H9 (cell line): ENCODE results near the gene PTPRN2. TPM values are rescaled to one million over a fixed set of nuclear protein-coding genes. Genes with fewer than 3 reads are reported as not detected.

ENCODE experiments used
- DNase-seq: peaks from one replicate; pipeline ENCODE4 v3.0.0-alpha.2; 2017
- H2AFZ ChIP-seq: one replicate; pipeline ENCODE4 v1.6.1; 2013; ENCODE audit warnings: mild to moderate bottlenecking, low read length, control low read depth, moderate library complexity
- H2AK5ac ChIP-seq: 2 replicates; pipeline ENCODE4 v1.6.1; 2013; ENCODE audit warnings: low read length, control low read depth, mixed read lengths; ENCODE audit not compliant: insufficient read length
- H2BK120ac ChIP-seq: one replicate; pipeline ENCODE4 v1.6.1; 2013; ENCODE audit warnings: low read depth, mild to moderate bottlenecking, low read length, control low read depth, inconsistent platforms; ENCODE audit not compliant: poor library complexity, severe bottlenecking
- H2BK12ac ChIP-seq: 2 replicates; pipeline ENCODE4 v1.6.1; 2013; ENCODE audit warnings: low read length, control low read depth, mixed read lengths, low read depth; ENCODE audit not compliant: insufficient read length
- H2BK15ac ChIP-seq: 2 replicates; pipeline ENCODE4 v1.6.1; 2013; ENCODE audit warnings: low read depth, low read length, control low read depth
- H2BK20ac ChIP-seq: one replicate; pipeline ENCODE4 v1.6.1; 2013; ENCODE audit warnings: low read depth, mild to moderate bottlenecking, low read length, control low read depth, inconsistent platforms; ENCODE audit not compliant: poor library complexity, severe bottlenecking
- H2BK5ac ChIP-seq: 2 replicates; pipeline ENCODE4 v1.6.1; 2013; ENCODE audit warnings: low read length, control low read depth, mixed read lengths; ENCODE audit not compliant: insufficient read length
- H3K14ac ChIP-seq: 2 replicates; pipeline ENCODE4 v1.6.1; 2013; ENCODE audit warnings: low read length, control low read depth; ENCODE audit not compliant: insufficient read depth
- H3K18ac ChIP-seq: 2 replicates; pipeline ENCODE4 v1.6.1; 2013; ENCODE audit warnings: low read depth, mild to moderate bottlenecking, mixed read lengths, low read length, control low read depth; ENCODE audit not compliant: insufficient read length
- H3K23ac ChIP-seq: 2 replicates; pipeline ENCODE4 v1.6.1; 2013; ENCODE audit warnings: low read length, control low read depth, mixed read lengths, low read depth; ENCODE audit not compliant: insufficient read length
- H3K23me2 ChIP-seq: 2 replicates; pipeline ENCODE4 v1.6.1; 2013; ENCODE audit warnings: low read depth, mild to moderate bottlenecking, mixed read lengths, low read length, control low read depth; ENCODE audit not compliant: insufficient read length, poor library complexity, severe bottlenecking
- H3K27ac ChIP-seq: 2 replicates; pipeline ENCODE4 v1.5.1; 2013; ENCODE audit warnings: low read length, control low read depth, mixed read lengths, low read depth; ENCODE audit not compliant: insufficient read length
- H3K27me3 ChIP-seq: 2 replicates; pipeline ENCODE4 v1.6.1; 2013; ENCODE audit warnings: low read length, control low read depth, inconsistent platforms; ENCODE audit not compliant: insufficient read depth
- H3K4ac ChIP-seq: 2 replicates; pipeline ENCODE4 v1.6.1; 2013; ENCODE audit warnings: low read depth, mild to moderate bottlenecking, control low read depth, inconsistent platforms, low read length, moderate library complexity
- H3K4me1 ChIP-seq: 2 replicates; pipeline ENCODE4 v1.6.1; 2013; ENCODE audit warnings: low read length, control low read depth, inconsistent platforms; ENCODE audit not compliant: insufficient read depth
- H3K4me2 ChIP-seq: 2 replicates; pipeline ENCODE4 v1.6.1; 2013; ENCODE audit warnings: low read length, control low read depth, mixed read lengths; ENCODE audit not compliant: insufficient read length, insufficient read depth
- H3K56ac ChIP-seq: 2 replicates; pipeline ENCODE4 v1.6.1; 2013; ENCODE audit warnings: low read depth, mild to moderate bottlenecking, mixed read lengths, low read length, control low read depth; ENCODE audit not compliant: insufficient read length
- H3K79me1 ChIP-seq: 2 replicates; pipeline ENCODE4 v1.6.1; 2013; ENCODE audit warnings: low read depth, mild to moderate bottlenecking, moderate library complexity, low read length, control low read depth, inconsistent platforms; ENCODE audit not compliant: insufficient read depth, poor library complexity, severe bottlenecking
- H3K79me2 ChIP-seq: 2 replicates; pipeline ENCODE4 v1.6.1; 2013; ENCODE audit warnings: low read length, control low read depth, inconsistent platforms; ENCODE audit not compliant: insufficient read depth
- H3K9ac ChIP-seq: 2 replicates; pipeline ENCODE4 v1.6.1; 2013; ENCODE audit warnings: low read length, control low read depth, mixed read lengths; ENCODE audit not compliant: insufficient read length; ENCODE audit errors: extremely low read depth
- H3K9me3 ChIP-seq: one replicate; pipeline ENCODE4 v1.6.1; 2013; ENCODE audit warnings: low read depth, low read length, inconsistent platforms; ENCODE audit not compliant: control insufficient read depth
- H3T11ph ChIP-seq: one replicate; pipeline ENCODE4 v1.6.1; 2013; ENCODE audit warnings: mild to moderate bottlenecking, low read length, control low read depth, inconsistent platforms
- H4K20me1 ChIP-seq: one replicate; pipeline ENCODE4 v1.6.1; 2013; ENCODE audit not compliant: control insufficient read depth, insufficient read length, insufficient read depth
- H4K5ac ChIP-seq: 2 replicates; pipeline ENCODE4 v1.6.1; 2013; ENCODE audit warnings: low read depth, mild to moderate bottlenecking, mixed read lengths, low read length, control low read depth; ENCODE audit not compliant: insufficient read length
- H4K8ac ChIP-seq: replicated peaks from 2 replicates; pipeline ENCODE4 v1.6.1; 2013; ENCODE audit warnings: low read length, control low read depth, mixed read lengths, low read depth; ENCODE audit not compliant: insufficient read length
- H4K91ac ChIP-seq: 2 replicates; pipeline ENCODE4 v1.6.1; 2013; ENCODE audit warnings: low read depth, mild to moderate bottlenecking, moderate library complexity, mixed read lengths, low read length, control low read depth; ENCODE audit not compliant: insufficient read length
- H3K27ac Mint-ChIP-seq, 3 experiments: 2 replicates in 2 of 3; 3 replicates in 1 of 3; pipeline ENCODE4 v1.8.0; 2020 to 2021; ENCODE audit warnings: mixed read lengths in 3 of 3, mild to moderate bottlenecking in 1 of 3, moderate library complexity in 1 of 3
- H3K27me3 Mint-ChIP-seq: 2 replicates; pipeline ENCODE4 v1.8.0; 2021; ENCODE audit warnings: low read depth, mild to moderate bottlenecking, moderate library complexity, mixed read lengths
- H3K36me3 Mint-ChIP-seq, 3 experiments: 2 replicates in 2 of 3; 3 replicates in 1 of 3; pipeline ENCODE4 v1.8.0; 2020 to 2021; ENCODE audit warnings: low read depth in 3 of 3, mixed read lengths in 3 of 3; ENCODE audit not compliant: insufficient read depth in 1 of 3
- H3K4me1 Mint-ChIP-seq, 2 experiments: 2 replicates each; pipeline ENCODE4 v1.8.0; 2020; ENCODE audit warnings: mixed read lengths in 2 of 2
- H3K4me3 Mint-ChIP-seq, 2 experiments: 2 replicates in 1 of 2; 3 replicates in 1 of 2; pipeline ENCODE4 v1.8.0; 2020 to 2021; ENCODE audit warnings: mild to moderate bottlenecking in 2 of 2, mixed read lengths in 2 of 2, moderate library complexity in 1 of 2
- H3K9me3 Mint-ChIP-seq, 2 experiments: 2 replicates in 1 of 2; 3 replicates in 1 of 2; pipeline ENCODE4 v1.8.0; 2020; ENCODE audit warnings: mild to moderate bottlenecking in 2 of 2, mixed read lengths in 2 of 2, moderate library complexity in 1 of 2
- WGBS: extraction: QIAGEN DNeasy Blood & Tissue Kit; methylation state at CpG from one replicate; pipeline ENCODE4 v1.1.7; 2013; ENCODE audit warnings: missing lambda C conversion rate, low lambda C conversion rate, mixed read lengths; ENCODE audit not compliant: insufficient read length; ENCODE audit errors: extremely low coverage; 5-methylcytosine and 5-hydroxymethylcytosine counted together
- total RNA-seq: library from RNA; stranded (reverse); gene quantifications from 2 replicates; pipeline ENCODE4 v1.2.1, GENCODE V29; 2021
- TF ChIP-seq, protein P1 (sequence below): fragments of 200-600 bp; sonication (generic); conservative IDR thresholded peaks from 3 replicates; pipeline ENCODE4 v1.8.0; 2021; ENCODE audit warnings: antibody characterized with exemption, mild to moderate bottlenecking

The PTPRN2 gene
- total RNA-seq, 1 experiment from 2014 or later: 5.2 TPM

DNA sequence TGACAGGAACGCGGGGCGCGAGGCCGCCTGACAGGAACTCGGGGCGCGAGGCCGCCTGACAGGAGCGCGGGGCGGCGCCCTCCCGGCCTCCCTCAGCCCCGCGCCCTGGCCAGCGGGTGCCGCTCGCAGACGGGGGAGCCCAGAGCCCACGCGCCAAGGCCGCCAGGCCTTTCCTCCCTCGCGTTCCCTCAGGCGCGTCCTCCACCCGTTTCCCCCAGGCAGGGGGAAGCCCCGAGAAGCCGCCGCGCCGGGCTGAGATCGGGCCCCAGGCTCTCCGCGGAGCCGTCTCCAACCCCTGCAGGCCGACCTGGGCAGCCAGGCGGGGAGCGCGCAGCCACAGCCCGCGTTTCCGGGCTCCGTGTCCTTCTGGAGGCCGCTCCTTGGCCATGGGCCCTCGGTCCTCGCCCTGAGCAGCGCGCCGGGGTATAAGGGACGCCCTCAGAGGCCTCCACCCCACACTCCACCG is 17.7 kb downstream of the PTPRN2 start:
- Histone ChIP-seq H3K4ac (no peak overlapping the region), H3T11ph (no peak overlapping the region), H4K8ac (no peak overlapping the region), H3K27ac (no peak overlapping the region), H2BK120ac (no peak overlapping the region), H4K20me1 (no peaks in the 10 kb centered on the region), H2BK15ac (no peak overlapping the region), H3K79me2 (no peaks in the 10 kb centered on the region), H3K18ac (no peak overlapping the region), H3K14ac (no peak overlapping the region), H4K5ac (no peak overlapping the region), H3K4me1 (no peaks in the 10 kb centered on the region; the same call in 1 of the 2 replicates), H3K23ac (no peak overlapping the region), H3K9me3 (no peaks in the 10 kb centered on the region), H3K9ac (no peak overlapping the region), H2BK12ac (no peak overlapping the region), H2BK20ac (no peak overlapping the region), H4K91ac (no peak overlapping the region), H3K27me3 (no peaks in the 10 kb centered on the region; the same call in 1 of the 2 replicates), H3K23me2 (peaks cover 4% of the 10 kb centered on the region), H2AFZ (no peak overlapping the region), H3K4me2 (no peak overlapping the region), H3K79me1 (no peaks in the 10 kb centered on the region), H2BK5ac (no peak overlapping the region), H3K56ac (no peak overlapping the region), H2AK5ac (no peak overlapping the region)
- no CpG with 5 or more reads among the region's 53 CpGs for whole genome bisulfite sequencing
- no peak overlapping the region for H3K27ac Mint-ChIP-seq
- H3K4me3 Mint-ChIP-seq: no peak overlapping the region
- no peak for DNase-seq
- no peaks in the 10 kb centered on the region for H3K9me3 Mint-ChIP-seq
- peaks cover 26 to 29% of the 10 kb centered on the region in 2 experiments for H3K4me1 Mint-ChIP-seq
- H3K36me3 Mint-ChIP-seq: no peaks in the 10 kb centered on the region
- TF ChIP-seq, protein P1, sequence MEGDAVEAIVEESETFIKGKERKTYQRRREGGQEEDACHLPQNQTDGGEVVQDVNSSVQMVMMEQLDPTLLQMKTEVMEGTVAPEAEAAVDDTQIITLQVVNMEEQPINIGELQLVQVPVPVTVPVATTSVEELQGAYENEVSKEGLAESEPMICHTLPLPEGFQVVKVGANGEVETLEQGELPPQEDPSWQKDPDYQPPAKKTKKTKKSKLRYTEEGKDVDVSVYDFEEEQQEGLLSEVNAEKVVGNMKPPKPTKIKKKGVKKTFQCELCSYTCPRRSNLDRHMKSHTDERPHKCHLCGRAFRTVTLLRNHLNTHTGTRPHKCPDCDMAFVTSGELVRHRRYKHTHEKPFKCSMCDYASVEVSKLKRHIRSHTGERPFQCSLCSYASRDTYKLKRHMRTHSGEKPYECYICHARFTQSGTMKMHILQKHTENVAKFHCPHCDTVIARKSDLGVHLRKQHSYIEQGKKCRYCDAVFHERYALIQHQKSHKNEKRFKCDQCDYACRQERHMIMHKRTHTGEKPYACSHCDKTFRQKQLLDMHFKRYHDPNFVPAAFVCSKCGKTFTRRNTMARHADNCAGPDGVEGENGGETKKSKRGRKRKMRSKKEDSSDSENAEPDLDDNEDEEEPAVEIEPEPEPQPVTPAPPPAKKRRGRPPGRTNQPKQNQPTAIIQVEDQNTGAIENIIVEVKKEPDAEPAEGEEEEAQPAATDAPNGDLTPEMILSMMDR: no peak
- H3K27me3 Mint-ChIP-seq: peaks cover 19% of the 10 kb centered on the region
